Measurements from ENCODE around the gene SMCO4.

- TF ChIP-seq, protein P1, sequence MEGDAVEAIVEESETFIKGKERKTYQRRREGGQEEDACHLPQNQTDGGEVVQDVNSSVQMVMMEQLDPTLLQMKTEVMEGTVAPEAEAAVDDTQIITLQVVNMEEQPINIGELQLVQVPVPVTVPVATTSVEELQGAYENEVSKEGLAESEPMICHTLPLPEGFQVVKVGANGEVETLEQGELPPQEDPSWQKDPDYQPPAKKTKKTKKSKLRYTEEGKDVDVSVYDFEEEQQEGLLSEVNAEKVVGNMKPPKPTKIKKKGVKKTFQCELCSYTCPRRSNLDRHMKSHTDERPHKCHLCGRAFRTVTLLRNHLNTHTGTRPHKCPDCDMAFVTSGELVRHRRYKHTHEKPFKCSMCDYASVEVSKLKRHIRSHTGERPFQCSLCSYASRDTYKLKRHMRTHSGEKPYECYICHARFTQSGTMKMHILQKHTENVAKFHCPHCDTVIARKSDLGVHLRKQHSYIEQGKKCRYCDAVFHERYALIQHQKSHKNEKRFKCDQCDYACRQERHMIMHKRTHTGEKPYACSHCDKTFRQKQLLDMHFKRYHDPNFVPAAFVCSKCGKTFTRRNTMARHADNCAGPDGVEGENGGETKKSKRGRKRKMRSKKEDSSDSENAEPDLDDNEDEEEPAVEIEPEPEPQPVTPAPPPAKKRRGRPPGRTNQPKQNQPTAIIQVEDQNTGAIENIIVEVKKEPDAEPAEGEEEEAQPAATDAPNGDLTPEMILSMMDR (IDR thresholded peaks at IDR 0.05; ENCODE audit: control extremely low read depth in 1 of 3, insufficient read depth in 1 of 3, low read depth in 1 of 3, low read length in 3 of 3): no peak
- TF ChIP-seq CHD7 (IDR thresholded peaks at IDR 0.05; ENCODE audit: insufficient replicate concordance, low read length) (no peak), EGR1 (IDR thresholded peaks at IDR 0.05; ENCODE audit: borderline replicate concordance, low read depth, low read length) (no peak), JUN (IDR thresholded peaks at IDR 0.05; ENCODE audit: low read depth, low read length) (no peak), EZH2 (IDR thresholded peaks at IDR 0.05; ENCODE audit: low read depth, low read length, severe bottlenecking) (no peak), USF2 (IDR thresholded peaks at IDR 0.05; ENCODE audit: low read length) (no peak), RFX5 (IDR thresholded peaks at IDR 0.05; ENCODE audit: borderline replicate concordance, low read depth, low read length) (no peak), EP300 (IDR thresholded peaks at IDR 0.05; ENCODE audit: borderline replicate concordance in 1 of 2, low read depth in 2 of 2, low read length in 2 of 2) (no peak), POLR2AphosphoS5 (IDR thresholded peaks at IDR 0.05; ENCODE audit: low read depth, low read length) (no peak), GABPA (IDR thresholded peaks at IDR 0.05; ENCODE audit: borderline replicate concordance, insufficient read depth, low read length) (no peak), JUND (IDR thresholded peaks at IDR 0.05; ENCODE audit: low read length) (no peak), HDAC6 (IDR thresholded peaks at IDR 0.05; ENCODE audit: low read depth, low read length) (no peak), ZNF274 (IDR thresholded peaks at IDR 0.05; ENCODE audit: borderline replicate concordance, extremely low read depth, low read length) (no peak)
Observed at GRCh38 chr11:93484716-93485115, 58.5 kb downstream of the SMCO4 start.
